Activated T-helper 17 cell treated with anti-CD3 and anti-CD28 coated beads, Interleukin-2, amount 50 U/mL, for 72 hours (primary cell): ENCODE results near the gene CFD. TPM values are rescaled to one million over a fixed set of nuclear protein-coding genes. Genes with fewer than 3 reads are reported as not detected.
"Not testable (repeated sequence)": the region's sequence is repeated elsewhere in the genome, so short reads cannot be mapped to it uniquely, and the experiment has no call there.

Experiments
- ATAC-seq: fragments of 150-1000 bp; cut with Tn5 transposase; replicated peaks from 2 replicates; pipeline ENCODE4 v1.10.0; 2021; ENCODE audit warnings: mild to moderate bottlenecking, moderate library complexity
- H3K27ac Mint-ChIP-seq: one replicate; pipeline ENCODE4 v1.8.0; 2022; ENCODE audit warnings: mixed read lengths
- H3K27me3 Mint-ChIP-seq: one replicate; pipeline ENCODE4 v1.8.0; 2022; ENCODE audit warnings: mixed read lengths
- H3K36me3 Mint-ChIP-seq: one replicate; pipeline ENCODE4 v1.8.0; 2022; ENCODE audit warnings: low read depth, mild to moderate bottlenecking, mixed read lengths
- H3K4me1 Mint-ChIP-seq: one replicate; pipeline ENCODE4 v1.8.0; 2022; ENCODE audit warnings: mixed read lengths
- H3K4me3 Mint-ChIP-seq: one replicate; pipeline ENCODE4 v1.8.0; 2022; ENCODE audit warnings: mild to moderate bottlenecking, mixed read lengths
- H3K9me3 Mint-ChIP-seq: one replicate; pipeline ENCODE4 v1.8.0; 2022; ENCODE audit warnings: mixed read lengths
- total RNA-seq, 2 donors: library from RNA; stranded (reverse); gene quantifications; one replicate each; pipeline ENCODE4 v1.2.3, GENCODE V29; 2022

The CFD gene
- total RNA-seq, 2 donors from 2014 or later = 0.40 to 0.89 TPM

GRCh38 chr19:820212-820611 lies 39.3 kb upstream of the CFD start:
- H3K36me3 Mint-ChIP-seq = peaks cover 17% of the 10 kb centered on the region
- H3K4me3 Mint-ChIP-seq, H3K27ac Mint-ChIP-seq, ATAC-seq, H3K27me3 Mint-ChIP-seq, H3K9me3 Mint-ChIP-seq: not testable (repeated sequence)
- H3K4me1 Mint-ChIP-seq = peaks cover 14% of the 10 kb centered on the region

GRCh38 chr19:821231-821824 lies 38.1 kb upstream of the CFD start:
- Mint-ChIP-seq H3K4me1 (peaks cover 8% of the 10 kb centered on the region), H3K27ac (no peak overlapping the region), H3K36me3 (peaks cover 9% of the 10 kb centered on the region), H3K9me3 (peaks cover 4% of the 10 kb centered on the region), H3K4me3 (no peak overlapping the region), H3K27me3 (no peaks in the 10 kb centered on the region)
- no peak for ATAC-seq

GRCh38 chr19:821825-822503 lies 37.5 kb upstream of the CFD start, which contains the start of gene PLPPR3:
Gene PLPPR3, minus strand, starts transcription at chr19:821955. Its CDS starts 396 bp downstream, at chr19:821559.
- Mint-ChIP-seq H3K4me3 (no peak within 1 kb of the TSS), H3K4me1 (peaks cover 2% of the 10 kb centered on the region), H3K27ac (no peak within 1 kb of the TSS), H3K36me3 (peaks cover 3% of the 10 kb centered on the region), H3K27me3 (no peaks in the 10 kb centered on the region), H3K9me3 (no peaks in the 10 kb centered on the region)
- ATAC-seq = no peak

GRCh38 chr19:823565-824121 lies 35.8 kb upstream of the CFD start:
- H3K4me1 Mint-ChIP-seq = no peaks in the 10 kb centered on the region
- H3K9me3 Mint-ChIP-seq = no peaks in the 10 kb centered on the region

GRCh38 chr19:824885-825284 lies 34.6 kb upstream of the CFD start:
- Mint-ChIP-seq H3K4me3 (no peak overlapping the region), H3K4me1 (no peaks in the 10 kb centered on the region), H3K27ac (no peak overlapping the region), H3K9me3 (no peaks in the 10 kb centered on the region), H3K36me3 (no peaks in the 10 kb centered on the region), H3K27me3 (no peaks in the 10 kb centered on the region)
- ATAC-seq = no peak

More at GRCh38 chr19:823565-824121, 35.8 kb upstream of the CFD start:
- Mint-ChIP-seq H3K4me3 (no peak overlapping the region), H3K27me3 (no peaks in the 10 kb centered on the region), H3K36me3 (no peaks in the 10 kb centered on the region), H3K27ac (no peak overlapping the region)
- ATAC-seq = no peak

- H3K27ac Mint-ChIP-seq = no peak overlapping the region
- ATAC-seq = no peak
- no peaks in the 10 kb centered on the region for H3K4me1 Mint-ChIP-seq
- H3K27me3 Mint-ChIP-seq = no peaks in the 10 kb centered on the region
- no peak overlapping the region for H3K4me3 Mint-ChIP-seq
- no peaks in the 10 kb centered on the region for H3K9me3 Mint-ChIP-seq
- H3K36me3 Mint-ChIP-seq = no peaks in the 10 kb centered on the region
These were observed 33.4 kb upstream of the CFD start for GRCh38 chr19:825897-826644.

- Mint-ChIP-seq H3K27ac (no peak overlapping the region), H3K27me3 (no peaks in the 10 kb centered on the region), H3K4me3 (no peak overlapping the region), H3K9me3 (no peaks in the 10 kb centered on the region), H3K36me3 (no peaks in the 10 kb centered on the region), H3K4me1 (no peaks in the 10 kb centered on the region)
- ATAC-seq = no peak
These were observed 32.2 kb upstream of the CFD start for GRCh38 chr19:827314-827709.

- no peaks in the 10 kb centered on the region for H3K27me3 Mint-ChIP-seq
- H3K27ac Mint-ChIP-seq = no peak within 1 kb of the TSS
- no peaks in the 10 kb centered on the region for H3K36me3 Mint-ChIP-seq
- no peak for ATAC-seq
- no peaks in the 10 kb centered on the region for H3K9me3 Mint-ChIP-seq
- H3K4me1 Mint-ChIP-seq = no peaks in the 10 kb centered on the region
- H3K4me3 Mint-ChIP-seq = no peak within 1 kb of the TSS
These were observed 31.6 kb upstream of the CFD start, which contains the start of gene AZU1 for GRCh38 chr19:827710-828321. Gene AZU1, plus strand, starts transcription at chr19:827837. Its CDS starts 10 bp downstream, at chr19:827847.

- Mint-ChIP-seq H3K27me3 (no peaks in the 10 kb centered on the region), H3K27ac (no peak overlapping the region), H3K9me3 (no peaks in the 10 kb centered on the region), H3K4me3 (no peak overlapping the region), H3K36me3 (no peaks in the 10 kb centered on the region), H3K4me1 (no peaks in the 10 kb centered on the region)
- no peak for ATAC-seq
These were observed 30.2 kb upstream of the CFD start for GRCh38 chr19:829129-829758.

GRCh38 chr19:831407-832369 lies 27.8 kb upstream of the CFD start:
- Mint-ChIP-seq H3K4me3 (no peak overlapping the region), H3K9me3 (no peaks in the 10 kb centered on the region), H3K4me1 (peaks cover 5% of the 10 kb centered on the region), H3K36me3 (no peaks in the 10 kb centered on the region), H3K27ac (no peak overlapping the region), H3K27me3 (peaks cover 6% of the 10 kb centered on the region)
- no peak for ATAC-seq

GRCh38 chr19:834216-834615 lies 25.2 kb upstream of the CFD start:
- peaks cover 5% of the 10 kb centered on the region for H3K4me1 Mint-ChIP-seq
- no peaks in the 10 kb centered on the region for H3K9me3 Mint-ChIP-seq
- H3K4me3 Mint-ChIP-seq = no peak overlapping the region
- no peaks in the 10 kb centered on the region for H3K36me3 Mint-ChIP-seq
- H3K27ac Mint-ChIP-seq = no peak overlapping the region
- ATAC-seq = no peak
- peaks cover 12% of the 10 kb centered on the region for H3K27me3 Mint-ChIP-seq

- Mint-ChIP-seq H3K36me3 (no peaks in the 10 kb centered on the region), H3K9me3 (no peaks in the 10 kb centered on the region), H3K4me3 (no peak overlapping the region), H3K4me1 (peaks cover 5% of the 10 kb centered on the region), H3K27me3 (peaks cover 12% of the 10 kb centered on the region), H3K27ac (no peak overlapping the region)
- no peak for ATAC-seq
These were observed 24.2 kb upstream of the CFD start for GRCh38 chr19:835210-835810.
